ENCODE data around the gene ATG4A.

Gene ATG4A

DNA sequence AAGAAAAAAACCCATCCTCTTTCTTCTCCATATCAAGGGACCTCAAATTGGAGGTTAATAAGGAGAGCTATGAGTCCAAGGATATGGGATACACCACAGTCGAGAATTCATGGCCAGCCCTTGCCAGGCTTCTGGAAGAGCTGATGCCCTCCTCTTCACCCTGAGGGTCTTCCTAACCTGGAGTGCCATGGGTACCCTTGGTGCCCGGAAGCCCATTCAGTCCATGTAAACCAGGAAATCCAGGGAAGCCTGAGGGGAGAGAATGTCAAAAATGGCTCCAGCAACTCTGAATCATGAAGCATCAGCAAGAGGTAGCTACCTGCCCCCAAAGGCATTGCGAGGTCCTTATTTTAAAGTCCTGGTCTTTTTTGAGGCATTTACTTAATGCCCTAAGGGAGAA is 78.2 kb downstream of the ATG4A start:
- DNase-seq = no peak

DNA sequence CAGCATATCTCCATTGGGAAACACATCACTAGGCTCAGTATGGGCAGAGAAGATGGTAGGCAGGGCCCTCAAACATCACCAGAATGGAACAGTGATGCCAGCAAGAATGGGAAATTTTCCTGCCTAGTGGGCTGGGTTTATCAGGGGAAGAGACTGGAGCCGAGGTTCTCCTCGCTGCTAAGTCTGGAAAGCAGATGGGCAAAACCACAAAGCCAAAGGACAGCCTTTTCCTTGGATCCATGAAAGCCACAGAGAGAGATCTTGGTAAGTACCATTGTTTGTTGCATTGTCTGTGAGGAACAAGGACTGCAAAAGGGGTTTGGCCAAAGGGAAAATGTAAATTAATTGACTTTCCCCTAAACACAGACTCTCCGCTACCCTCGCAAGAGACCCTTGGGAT is 80.1 kb downstream of the ATG4A start:
- no peak for DNase-seq

DNA sequence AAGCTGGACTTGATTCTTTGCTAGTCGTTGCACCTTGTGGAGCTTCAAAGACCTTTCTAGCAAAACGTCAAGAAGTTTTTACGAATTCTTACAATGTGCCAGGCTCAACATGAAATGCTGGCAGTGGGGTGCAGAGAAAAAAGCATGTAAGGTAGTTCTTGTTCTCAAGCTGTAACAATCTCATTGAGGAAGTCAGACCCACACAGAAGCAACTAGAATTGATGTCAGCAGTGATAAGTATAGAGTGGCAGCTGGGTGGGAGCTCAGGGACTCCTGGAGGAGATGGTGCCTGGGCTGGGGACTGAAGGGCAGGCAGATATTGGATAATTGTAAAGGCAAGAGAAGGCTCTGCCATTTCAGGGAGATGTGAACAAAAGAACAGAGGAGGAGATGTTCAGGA is 82.3 kb downstream of the ATG4A start:
- no peak for DNase-seq

DNA sequence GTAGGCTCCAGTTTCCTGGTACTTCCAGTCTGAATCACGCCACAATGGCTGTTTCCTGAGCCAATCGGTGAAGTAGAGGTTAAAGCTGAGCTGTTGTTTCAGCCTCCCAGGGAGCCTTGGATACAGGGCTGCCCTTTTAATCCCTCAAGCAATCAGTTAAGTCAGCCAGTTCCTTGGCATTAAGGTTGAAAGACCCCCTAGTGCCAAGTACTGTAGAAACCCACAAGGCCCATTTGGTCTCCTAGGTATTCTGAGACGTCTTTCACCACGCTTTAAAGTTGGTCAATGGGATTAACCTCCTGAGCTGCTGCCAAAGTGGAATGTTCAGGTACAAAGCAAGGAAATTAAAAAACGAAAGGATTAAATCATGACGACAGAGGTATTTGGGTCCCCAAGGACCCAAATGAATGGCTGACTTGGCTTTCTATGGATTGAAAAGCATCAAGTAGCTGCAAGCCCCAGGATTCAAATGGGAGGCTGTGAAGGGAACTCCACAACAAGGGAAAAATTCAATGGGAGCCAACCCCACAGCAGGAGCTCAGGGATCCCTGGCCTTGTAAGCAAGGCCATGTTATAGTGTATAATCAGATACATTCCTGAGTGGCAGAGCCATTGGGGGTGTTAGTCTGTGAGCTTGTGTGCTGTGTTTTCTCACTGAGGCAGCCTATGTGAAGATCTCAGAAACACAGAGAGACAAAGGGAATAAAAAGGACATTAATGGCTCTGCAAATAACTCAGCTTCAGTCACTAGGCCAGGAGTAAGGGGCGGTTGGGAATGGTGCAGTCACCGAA is 86.0 kb downstream of the ATG4A start:
- peak; percentile 19 for DNase-seq

DNA sequence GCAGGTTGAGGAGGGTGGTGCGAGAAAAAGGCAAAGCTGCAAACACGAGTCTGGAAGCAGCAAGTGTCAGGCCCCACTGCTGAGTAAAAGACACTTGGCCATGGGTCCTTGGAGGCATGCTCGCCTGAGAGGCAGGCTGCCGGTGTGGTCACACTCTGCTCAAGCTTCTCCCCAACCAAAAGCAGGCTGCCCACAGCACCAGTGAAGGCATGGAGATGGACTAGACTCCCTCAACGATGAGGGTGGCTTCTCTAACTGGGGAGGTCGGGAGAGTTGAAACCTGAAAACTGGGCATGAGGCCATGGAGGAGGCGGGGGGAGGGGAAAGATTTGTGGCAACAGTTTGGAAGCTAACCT is 86.5 kb downstream of the ATG4A start:
- DNase-seq = no peak

DNA sequence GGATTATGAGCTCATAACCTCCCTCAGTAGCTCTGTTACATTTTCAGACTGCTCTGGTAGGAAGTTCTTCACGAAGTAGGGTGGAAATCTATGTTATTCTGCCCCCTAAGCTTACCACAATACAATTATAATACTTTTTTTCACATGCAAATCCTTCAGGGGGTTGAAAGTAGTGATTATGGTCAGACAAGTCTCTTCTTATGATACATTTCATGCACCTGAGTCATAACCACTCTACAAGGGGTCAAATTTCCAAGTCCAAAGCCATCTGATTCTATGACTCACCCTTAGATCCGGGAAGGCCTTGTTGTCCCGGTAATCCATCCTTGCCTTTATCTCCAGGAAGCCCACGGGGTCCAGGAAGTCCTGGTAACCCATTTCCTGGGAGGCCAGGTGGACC is 95.2 kb downstream of the ATG4A start:
- peak; percentile 85 for DNase-seq

DNA sequence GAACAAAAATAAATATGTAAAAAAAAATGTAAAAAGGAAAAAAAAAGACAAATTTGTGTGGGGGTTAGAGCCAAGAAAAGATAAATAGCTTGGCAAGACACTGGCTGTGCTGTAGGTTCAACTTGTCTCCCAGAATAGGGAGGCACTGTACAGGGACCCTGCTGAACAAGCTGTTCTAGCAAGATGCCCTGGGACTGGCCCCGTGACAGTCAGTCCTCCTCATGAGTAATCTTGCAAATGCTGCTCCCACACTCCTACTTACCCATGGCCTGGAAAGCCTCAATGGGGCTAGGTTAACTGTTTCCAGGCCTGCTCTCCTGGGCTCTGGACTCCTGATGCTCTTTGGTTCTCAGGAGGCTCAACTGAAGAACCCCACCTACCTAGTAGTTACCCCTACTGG is 106.8 kb downstream of the ATG4A start:
- DNase-seq = no peak

DNA sequence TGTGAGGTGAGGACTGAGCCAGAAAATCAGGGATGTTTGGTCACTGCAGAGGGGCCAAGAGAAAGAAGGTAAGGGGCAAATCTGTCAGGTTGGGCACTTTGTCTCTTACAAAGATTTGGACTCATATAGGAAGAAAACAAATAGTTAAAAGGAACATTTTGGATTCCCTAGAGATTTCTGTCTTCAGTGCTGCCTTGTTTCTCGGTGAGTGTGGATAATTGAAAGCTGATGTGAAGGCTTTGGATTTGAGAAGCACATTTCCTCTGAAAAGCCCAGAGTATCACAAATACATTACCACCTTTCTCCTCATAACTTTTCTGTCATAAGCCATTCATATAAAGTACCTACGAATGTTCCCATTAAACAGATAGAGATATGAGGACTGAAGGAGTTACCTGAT is 107.5 kb downstream of the ATG4A start:
- DNase-seq = no peak

DNA sequence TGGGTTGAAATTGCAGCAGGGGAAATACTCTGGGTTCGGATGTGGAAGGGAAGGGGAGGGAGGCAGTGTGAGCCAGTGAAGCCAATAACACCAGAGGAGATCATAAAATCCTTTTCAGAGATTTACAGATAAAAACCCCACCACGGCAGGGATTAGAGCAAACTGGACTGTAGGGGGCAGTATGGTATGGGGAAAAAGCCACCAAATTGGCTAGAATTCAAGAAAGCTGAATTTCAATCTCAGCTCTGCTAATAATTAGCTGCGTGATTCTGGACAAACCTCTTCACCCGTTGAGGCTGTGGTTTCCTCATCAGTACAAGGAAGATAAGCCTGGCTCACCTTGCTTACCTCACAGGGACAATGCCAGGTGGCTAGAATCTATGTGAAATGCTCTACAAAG is 108.1 kb downstream of the ATG4A start:
- no peak for DNase-seq

DNA sequence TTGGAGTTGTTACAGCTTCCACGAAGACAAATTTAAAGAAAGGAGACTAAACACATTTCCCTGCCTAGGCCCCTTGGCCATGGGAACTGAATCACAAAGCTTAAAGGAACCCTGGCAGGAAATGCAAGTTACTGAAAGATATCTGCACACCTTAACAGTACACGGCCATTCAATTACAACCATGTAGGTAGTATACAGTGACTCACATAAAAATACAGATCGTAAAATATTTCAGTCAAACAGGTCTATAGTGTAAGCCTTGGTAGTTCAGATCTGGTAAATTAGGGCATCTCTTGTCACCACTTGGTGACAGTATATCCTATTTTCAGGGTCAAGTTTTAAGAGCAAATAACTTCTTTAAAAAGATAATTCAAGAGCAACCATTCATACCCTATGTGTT is 112.0 kb downstream of the ATG4A start:
- DNase-seq = no peak
